Gastrocnemius medialis (tissue), 4 donors: ENCODE data around the gene LTBP1.

Experiments
- POLR2A ChIP-seq, 2 donors: fragments of 450-650 bp; IDR thresholded peaks; one replicate each; pipeline ENCODE4 v1.6.1; 2017; ENCODE audit warnings: antibody characterized with exemption in 2 of 2, mild to moderate bottlenecking in 2 of 2, moderate library complexity in 2 of 2
- TF ChIP-seq, protein P1 (sequence below), 5 experiments: fragments of 450-650 bp in 3 of 5; fragments of 200-600 bp in 2 of 5; sonication (generic) in 2 of 5; IDR thresholded peaks in 4 of 5; conservative IDR thresholded peaks in 1 of 5; 1 replicate in 4 of 5; 2 replicates in 1 of 5; pipeline ENCODE4 v1.5.1; 2016 to 2019; ENCODE audit warnings: antibody characterized with exemption in 5 of 5, mild to moderate bottlenecking in 3 of 5, moderate library complexity in 3 of 5

DNA sequence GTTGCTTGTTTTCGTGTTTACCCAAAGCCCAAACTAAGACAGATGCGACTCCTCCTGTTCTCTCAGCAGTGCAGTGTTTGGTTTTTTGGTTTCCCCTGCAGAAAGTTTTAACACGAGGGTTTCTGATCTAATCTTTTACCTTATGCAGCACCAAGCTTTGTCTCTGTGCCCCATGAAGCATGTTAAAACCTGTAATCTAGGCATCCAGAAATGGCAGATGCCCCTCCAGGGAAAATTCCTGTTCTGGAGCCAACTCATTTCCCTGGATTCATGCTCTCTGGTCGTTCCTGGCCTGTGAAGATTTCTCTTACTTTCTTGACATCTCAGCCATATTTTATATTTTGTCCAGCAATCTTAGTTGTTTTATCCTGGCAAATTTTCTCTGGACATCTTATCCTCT is 91.5 kb downstream of the LTBP1 start:
- TF ChIP-seq, protein P1, sequence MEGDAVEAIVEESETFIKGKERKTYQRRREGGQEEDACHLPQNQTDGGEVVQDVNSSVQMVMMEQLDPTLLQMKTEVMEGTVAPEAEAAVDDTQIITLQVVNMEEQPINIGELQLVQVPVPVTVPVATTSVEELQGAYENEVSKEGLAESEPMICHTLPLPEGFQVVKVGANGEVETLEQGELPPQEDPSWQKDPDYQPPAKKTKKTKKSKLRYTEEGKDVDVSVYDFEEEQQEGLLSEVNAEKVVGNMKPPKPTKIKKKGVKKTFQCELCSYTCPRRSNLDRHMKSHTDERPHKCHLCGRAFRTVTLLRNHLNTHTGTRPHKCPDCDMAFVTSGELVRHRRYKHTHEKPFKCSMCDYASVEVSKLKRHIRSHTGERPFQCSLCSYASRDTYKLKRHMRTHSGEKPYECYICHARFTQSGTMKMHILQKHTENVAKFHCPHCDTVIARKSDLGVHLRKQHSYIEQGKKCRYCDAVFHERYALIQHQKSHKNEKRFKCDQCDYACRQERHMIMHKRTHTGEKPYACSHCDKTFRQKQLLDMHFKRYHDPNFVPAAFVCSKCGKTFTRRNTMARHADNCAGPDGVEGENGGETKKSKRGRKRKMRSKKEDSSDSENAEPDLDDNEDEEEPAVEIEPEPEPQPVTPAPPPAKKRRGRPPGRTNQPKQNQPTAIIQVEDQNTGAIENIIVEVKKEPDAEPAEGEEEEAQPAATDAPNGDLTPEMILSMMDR (IDR thresholded peaks at IDR 0.05 in 4 of 5, conservative IDR thresholded peaks at IDR 0.05 in 1 of 5), result no peak
- TF ChIP-seq POLR2A (IDR thresholded peaks at IDR 0.05), result no peak
